ENCODE results near the gene BHLHE23. TPM values are rescaled to one million over a fixed set of nuclear protein-coding genes. Genes with fewer than 3 reads are reported as not detected.

BHLHE23 gene
- total and polyA plus RNA-seq, 2 donors (not counting 1 experiment from before 2014, with no cell fraction given): not detected

DNA sequence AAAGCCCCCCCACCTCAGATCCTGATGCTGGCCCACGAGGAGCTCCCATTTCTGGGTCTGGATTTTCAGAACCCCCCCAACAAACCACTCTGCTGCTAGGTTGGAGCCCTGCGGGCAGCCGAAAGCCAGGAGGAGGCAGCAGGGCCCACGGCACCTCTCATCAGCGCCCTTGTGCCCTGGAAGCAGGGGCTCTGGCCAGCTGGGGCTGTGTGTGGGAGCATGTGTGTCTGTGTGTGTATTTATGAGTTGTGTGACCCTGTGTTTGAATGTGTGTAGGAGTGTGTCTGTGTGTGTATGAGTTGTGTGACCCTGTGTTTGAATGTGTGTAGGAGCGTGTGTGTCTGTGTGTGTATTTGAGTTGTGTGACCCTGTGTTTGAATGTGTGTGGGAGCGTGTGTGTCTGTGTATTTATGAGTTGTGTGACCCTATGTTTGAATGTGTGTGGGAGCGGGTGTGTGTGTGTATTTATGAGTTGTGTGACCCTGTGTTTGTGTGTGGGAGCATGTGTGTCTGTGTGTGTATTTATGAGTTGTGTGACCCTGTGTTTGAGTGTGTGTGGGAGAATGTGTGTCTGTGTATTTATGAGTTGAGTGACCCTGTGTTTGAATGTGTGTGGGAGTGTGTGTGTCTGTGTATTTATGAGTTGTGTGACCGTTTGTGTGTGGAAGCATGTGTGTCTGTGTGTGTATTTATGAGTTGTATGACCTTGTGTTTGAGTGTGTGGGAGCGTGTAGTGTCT, 35.4 kb downstream of the BHLHE23 start:
- no peak overlapping the region for H3K27ac ChIP-seq (ENCODE audit: insufficient read depth, low read length)

DNA sequence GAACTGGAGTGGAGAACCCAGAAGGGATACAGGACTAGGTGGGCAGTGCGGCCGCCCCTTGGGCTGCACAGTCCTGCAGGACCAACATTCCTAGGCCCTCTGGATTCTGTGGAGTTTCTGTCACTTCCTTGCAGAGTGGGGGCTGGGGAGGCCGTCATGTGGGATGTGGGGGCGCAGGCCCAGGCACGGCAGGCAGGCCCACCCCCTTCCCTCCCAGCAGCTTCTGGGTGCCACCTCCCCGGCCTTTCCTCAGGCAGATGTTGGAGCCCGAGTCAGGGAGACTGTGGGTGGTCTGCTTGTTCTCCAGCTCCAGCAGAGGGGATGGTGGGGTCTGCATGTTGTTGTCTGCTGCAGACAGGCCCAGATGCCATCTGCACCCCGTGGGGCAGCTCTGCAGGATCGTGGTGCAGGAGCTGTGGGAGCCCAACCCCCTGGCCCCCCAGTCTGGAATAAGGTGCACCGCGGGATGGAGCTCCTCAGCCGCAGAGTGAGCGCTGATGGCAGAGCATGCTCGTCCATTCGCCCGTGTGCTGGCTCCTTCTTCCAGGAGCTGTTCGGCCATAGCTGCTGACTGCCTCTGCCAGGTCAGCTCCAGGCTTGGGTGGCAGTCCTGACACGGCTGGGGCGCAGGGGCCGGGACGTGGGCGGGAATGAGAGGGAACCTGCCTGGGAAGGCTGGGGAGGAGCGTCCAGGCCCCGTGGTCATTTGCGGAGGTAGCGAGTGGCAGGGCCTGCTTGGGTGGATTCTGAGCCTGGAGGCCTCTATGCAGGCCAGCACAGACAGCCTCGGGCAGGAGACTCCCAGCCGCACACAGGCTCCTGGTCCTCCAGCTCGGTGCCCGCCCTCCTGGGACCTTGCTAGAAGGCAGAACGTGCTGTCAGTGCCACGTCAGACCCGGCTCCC, 36.2 kb downstream of the BHLHE23 start:
- Histone ChIP-seq H3K9ac (ENCODE audit: insufficient read depth, low read length) (no peak overlapping the region), H3K79me2 (ENCODE audit: control insufficient read depth, insufficient read depth, low read length) (no peaks in the 10 kb centered on the region), H3K27ac (ENCODE audit: insufficient read depth, low read length) (no peak overlapping the region), H3K4me2 (ENCODE audit: extremely low read depth, insufficient read depth, low read length) (no peak overlapping the region), H3K4me1 (ENCODE audit: control insufficient read depth, extremely low read depth, insufficient read depth, low read length) (no peaks in the 10 kb centered on the region), H3K27me3 (ENCODE audit: control insufficient read depth, insufficient read depth, low read length) (peaks cover 14% of the 10 kb centered on the region), H2AFZ (ENCODE audit: low read length) (no peak overlapping the region), H3K36me3 (ENCODE audit: control insufficient read depth, insufficient read depth, low read length) (no peaks in the 10 kb centered on the region), H3K9me3 (ENCODE audit: control insufficient read depth, insufficient read depth, low read depth, low read length) (no peaks in the 10 kb centered on the region), H3K4me3 (replicated peaks in 1 of 4; ENCODE audit: control extremely low read depth in 1 of 4, insufficient read depth in 1 of 4, low read depth in 3 of 4, low read length in 4 of 4) (no peak overlapping the region), H4K20me1 (ENCODE audit: control insufficient read depth, extremely low read depth, insufficient read depth, low read length) (no peaks in the 10 kb centered on the region)
- no peak for DNase-seq (ENCODE audit: low read depth in 2 of 2)
- TF ChIP-seq EZH2 (IDR thresholded peaks at IDR 0.05; ENCODE audit: low read length, missing control alignments): no peak
- TF ChIP-seq, protein P1, sequence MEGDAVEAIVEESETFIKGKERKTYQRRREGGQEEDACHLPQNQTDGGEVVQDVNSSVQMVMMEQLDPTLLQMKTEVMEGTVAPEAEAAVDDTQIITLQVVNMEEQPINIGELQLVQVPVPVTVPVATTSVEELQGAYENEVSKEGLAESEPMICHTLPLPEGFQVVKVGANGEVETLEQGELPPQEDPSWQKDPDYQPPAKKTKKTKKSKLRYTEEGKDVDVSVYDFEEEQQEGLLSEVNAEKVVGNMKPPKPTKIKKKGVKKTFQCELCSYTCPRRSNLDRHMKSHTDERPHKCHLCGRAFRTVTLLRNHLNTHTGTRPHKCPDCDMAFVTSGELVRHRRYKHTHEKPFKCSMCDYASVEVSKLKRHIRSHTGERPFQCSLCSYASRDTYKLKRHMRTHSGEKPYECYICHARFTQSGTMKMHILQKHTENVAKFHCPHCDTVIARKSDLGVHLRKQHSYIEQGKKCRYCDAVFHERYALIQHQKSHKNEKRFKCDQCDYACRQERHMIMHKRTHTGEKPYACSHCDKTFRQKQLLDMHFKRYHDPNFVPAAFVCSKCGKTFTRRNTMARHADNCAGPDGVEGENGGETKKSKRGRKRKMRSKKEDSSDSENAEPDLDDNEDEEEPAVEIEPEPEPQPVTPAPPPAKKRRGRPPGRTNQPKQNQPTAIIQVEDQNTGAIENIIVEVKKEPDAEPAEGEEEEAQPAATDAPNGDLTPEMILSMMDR (conservative IDR thresholded peaks at IDR 0.05 in 1 of 2, IDR thresholded peaks at IDR 0.05 in 1 of 2; ENCODE audit: low read depth in 1 of 2, low read length in 2 of 2): no peak

More for the DNA sequence above, 35.4 kb downstream of the BHLHE23 start:
- Histone ChIP-seq H3K36me3 (ENCODE audit: control insufficient read depth, insufficient read depth, low read length) (no peaks in the 10 kb centered on the region), H3K79me2 (ENCODE audit: control insufficient read depth, insufficient read depth, low read length) (no peaks in the 10 kb centered on the region), H3K9me3 (ENCODE audit: control insufficient read depth, insufficient read depth, low read depth, low read length) (no peaks in the 10 kb centered on the region), H3K9ac (ENCODE audit: insufficient read depth, low read length) (no peak overlapping the region), H3K27me3 (ENCODE audit: control insufficient read depth, insufficient read depth, low read length) (peaks cover 14% of the 10 kb centered on the region), H3K4me1 (ENCODE audit: control insufficient read depth, extremely low read depth, insufficient read depth, low read length) (no peaks in the 10 kb centered on the region), H2AFZ (ENCODE audit: low read length) (no peak overlapping the region), H3K4me2 (ENCODE audit: extremely low read depth, insufficient read depth, low read length) (no peak overlapping the region), H4K20me1 (ENCODE audit: control insufficient read depth, extremely low read depth, insufficient read depth, low read length) (no peaks in the 10 kb centered on the region), H3K4me3 (replicated peaks in 1 of 4; ENCODE audit: control extremely low read depth in 1 of 4, insufficient read depth in 1 of 4, low read depth in 3 of 4, low read length in 4 of 4) (no peak overlapping the region)
- TF ChIP-seq, protein P1 (conservative IDR thresholded peaks at IDR 0.05 in 1 of 2, IDR thresholded peaks at IDR 0.05 in 1 of 2; ENCODE audit: low read depth in 1 of 2, low read length in 2 of 2): no peak
- TF ChIP-seq EZH2 (IDR thresholded peaks at IDR 0.05; ENCODE audit: low read length, missing control alignments): no peak
- DNase-seq (ENCODE audit: low read depth in 2 of 2): no peak

DNA sequence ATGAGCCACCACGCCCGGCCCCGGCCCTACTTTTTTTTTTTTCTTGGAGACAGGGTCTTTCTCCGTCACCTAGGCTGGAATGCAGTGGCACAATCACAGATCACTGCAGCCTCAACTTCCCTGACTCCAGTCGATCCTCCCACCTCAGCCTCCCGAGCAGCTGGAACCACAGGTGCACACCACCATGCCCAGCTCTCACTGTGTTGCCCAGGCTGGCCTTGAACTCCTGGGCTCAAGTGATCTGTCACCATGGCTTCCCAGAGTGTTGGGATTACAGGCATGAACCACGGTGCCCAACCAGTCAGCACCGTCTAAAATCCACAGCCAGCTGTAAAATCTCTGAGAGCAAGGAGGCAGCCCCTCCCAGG, 36.8 kb downstream of the BHLHE23 start:
- H3K4me2 ChIP-seq (ENCODE audit: extremely low read depth, insufficient read depth, low read length): no peak overlapping the region
- TF ChIP-seq, protein P1 (conservative IDR thresholded peaks at IDR 0.05 in 1 of 2, IDR thresholded peaks at IDR 0.05 in 1 of 2; ENCODE audit: low read depth in 1 of 2, low read length in 2 of 2): no peak
- no peak for TF ChIP-seq EZH2 (IDR thresholded peaks at IDR 0.05; ENCODE audit: low read length, missing control alignments)
- H3K79me2 ChIP-seq (ENCODE audit: control insufficient read depth, insufficient read depth, low read length): no peaks in the 10 kb centered on the region
- H3K4me3 ChIP-seq (replicated peaks in 1 of 4; ENCODE audit: control extremely low read depth in 1 of 4, insufficient read depth in 1 of 4, low read depth in 3 of 4, low read length in 4 of 4): no peak overlapping the region
- no peaks in the 10 kb centered on the region for H3K9me3 ChIP-seq (ENCODE audit: control insufficient read depth, insufficient read depth, low read depth, low read length)
- H3K27me3 ChIP-seq (ENCODE audit: control insufficient read depth, insufficient read depth, low read length): peaks cover 12% of the 10 kb centered on the region
- H2AFZ ChIP-seq (ENCODE audit: low read length): no peak overlapping the region
- DNase-seq (ENCODE audit: low read depth in 2 of 2): no peak
- H3K27ac ChIP-seq (ENCODE audit: insufficient read depth, low read length): no peak overlapping the region
- H3K4me1 ChIP-seq (ENCODE audit: control insufficient read depth, extremely low read depth, insufficient read depth, low read length): no peaks in the 10 kb centered on the region
- no peaks in the 10 kb centered on the region for H4K20me1 ChIP-seq (ENCODE audit: control insufficient read depth, extremely low read depth, insufficient read depth, low read length)
- no peak overlapping the region for H3K9ac ChIP-seq (ENCODE audit: insufficient read depth, low read length)
- no peaks in the 10 kb centered on the region for H3K36me3 ChIP-seq (ENCODE audit: control insufficient read depth, insufficient read depth, low read length)
